ENCODE measurements around the gene LRRC8D. TPM values are rescaled to one million over a fixed set of nuclear protein-coding genes. Genes with fewer than 3 reads are reported as not detected.

The LRRC8D gene
- total RNA-seq, 1 donor from 2014 or later: 42.1 TPM

- Mint-ChIP-seq H3K27me3 (no peaks in the 10 kb centered on the region), H3K4me1 (ENCODE audit: low read depth) (peaks cover 14% of the 10 kb centered on the region), H3K4me3 (ENCODE audit: low read depth) (peak overlapping the region; percentile 72), H3K36me3 (ENCODE audit: insufficient read depth) (peaks cover 8% of the 10 kb centered on the region), H3K27ac (no peak overlapping the region), H3K9me3 (ENCODE audit: low read depth) (no peaks in the 10 kb centered on the region)
- DNase-seq (ENCODE audit: low spot score, unreplicated experiment): no peak
- TF ChIP-seq, protein P1, sequence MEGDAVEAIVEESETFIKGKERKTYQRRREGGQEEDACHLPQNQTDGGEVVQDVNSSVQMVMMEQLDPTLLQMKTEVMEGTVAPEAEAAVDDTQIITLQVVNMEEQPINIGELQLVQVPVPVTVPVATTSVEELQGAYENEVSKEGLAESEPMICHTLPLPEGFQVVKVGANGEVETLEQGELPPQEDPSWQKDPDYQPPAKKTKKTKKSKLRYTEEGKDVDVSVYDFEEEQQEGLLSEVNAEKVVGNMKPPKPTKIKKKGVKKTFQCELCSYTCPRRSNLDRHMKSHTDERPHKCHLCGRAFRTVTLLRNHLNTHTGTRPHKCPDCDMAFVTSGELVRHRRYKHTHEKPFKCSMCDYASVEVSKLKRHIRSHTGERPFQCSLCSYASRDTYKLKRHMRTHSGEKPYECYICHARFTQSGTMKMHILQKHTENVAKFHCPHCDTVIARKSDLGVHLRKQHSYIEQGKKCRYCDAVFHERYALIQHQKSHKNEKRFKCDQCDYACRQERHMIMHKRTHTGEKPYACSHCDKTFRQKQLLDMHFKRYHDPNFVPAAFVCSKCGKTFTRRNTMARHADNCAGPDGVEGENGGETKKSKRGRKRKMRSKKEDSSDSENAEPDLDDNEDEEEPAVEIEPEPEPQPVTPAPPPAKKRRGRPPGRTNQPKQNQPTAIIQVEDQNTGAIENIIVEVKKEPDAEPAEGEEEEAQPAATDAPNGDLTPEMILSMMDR (IDR thresholded peaks at IDR 0.05; ENCODE audit: unreplicated experiment): no peak
Observed at GRCh38 chr1:89842567-89843272, 21.9 kb downstream of the LRRC8D start.

- Mint-ChIP-seq H3K36me3 (ENCODE audit: insufficient read depth) (peaks cover 8% of the 10 kb centered on the region), H3K4me3 (ENCODE audit: low read depth) (peak overlapping the region; percentile 78), H3K27ac (no peak overlapping the region), H3K9me3 (ENCODE audit: low read depth) (no peaks in the 10 kb centered on the region), H3K27me3 (no peaks in the 10 kb centered on the region), H3K4me1 (ENCODE audit: low read depth) (peaks cover 14% of the 10 kb centered on the region)
- peak; percentile 60 for DNase-seq (ENCODE audit: low spot score, unreplicated experiment)
- TF ChIP-seq, protein P1 (IDR thresholded peaks at IDR 0.05; ENCODE audit: unreplicated experiment): peak; percentile 78
Observed at GRCh38 chr1:89843273-89844130, 22.7 kb downstream of the LRRC8D start.

- peaks cover 14% of the 10 kb centered on the region for H3K4me1 Mint-ChIP-seq (ENCODE audit: low read depth)
- TF ChIP-seq, protein P1 (IDR thresholded peaks at IDR 0.05; ENCODE audit: unreplicated experiment): no peak
- H3K9me3 Mint-ChIP-seq (ENCODE audit: low read depth): no peaks in the 10 kb centered on the region
- DNase-seq (ENCODE audit: low spot score, unreplicated experiment): no peak
- H3K27me3 Mint-ChIP-seq: no peaks in the 10 kb centered on the region
- peak overlapping the region; percentile 78 for H3K4me3 Mint-ChIP-seq (ENCODE audit: low read depth)
- peaks cover 8% of the 10 kb centered on the region for H3K36me3 Mint-ChIP-seq (ENCODE audit: insufficient read depth)
- no peak overlapping the region for H3K27ac Mint-ChIP-seq
Observed at GRCh38 chr1:89844241-89844807, 23.5 kb downstream of the LRRC8D start.

DNA sequence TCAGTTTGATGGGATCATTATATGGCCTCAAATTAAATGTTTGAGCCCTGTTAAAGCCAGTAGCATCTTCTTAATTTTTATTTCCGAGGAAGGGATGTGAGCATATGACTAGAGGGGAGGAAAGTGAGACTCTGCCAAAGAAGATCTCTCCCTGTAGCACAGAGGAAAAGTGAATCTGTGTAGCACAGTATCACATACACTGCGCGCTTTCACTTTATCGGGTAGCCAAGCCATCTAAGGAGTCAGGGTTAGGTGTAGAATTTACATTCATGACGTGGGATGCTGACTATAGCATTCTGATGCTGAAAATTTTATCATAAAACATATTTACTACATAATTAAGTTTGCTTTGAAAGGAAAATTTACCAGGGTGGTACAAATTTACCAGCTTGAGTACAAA, 24.0 kb downstream of the LRRC8D start:
- Mint-ChIP-seq H3K27me3 (no peaks in the 10 kb centered on the region), H3K9me3 (ENCODE audit: low read depth) (no peaks in the 10 kb centered on the region), H3K4me3 (ENCODE audit: low read depth) (no peak overlapping the region), H3K27ac (no peak overlapping the region), H3K4me1 (ENCODE audit: low read depth) (peaks cover 14% of the 10 kb centered on the region), H3K36me3 (ENCODE audit: insufficient read depth) (peaks cover 9% of the 10 kb centered on the region)
- TF ChIP-seq, protein P1 (IDR thresholded peaks at IDR 0.05; ENCODE audit: unreplicated experiment): no peak
- no peak for DNase-seq (ENCODE audit: low spot score, unreplicated experiment)

DNA sequence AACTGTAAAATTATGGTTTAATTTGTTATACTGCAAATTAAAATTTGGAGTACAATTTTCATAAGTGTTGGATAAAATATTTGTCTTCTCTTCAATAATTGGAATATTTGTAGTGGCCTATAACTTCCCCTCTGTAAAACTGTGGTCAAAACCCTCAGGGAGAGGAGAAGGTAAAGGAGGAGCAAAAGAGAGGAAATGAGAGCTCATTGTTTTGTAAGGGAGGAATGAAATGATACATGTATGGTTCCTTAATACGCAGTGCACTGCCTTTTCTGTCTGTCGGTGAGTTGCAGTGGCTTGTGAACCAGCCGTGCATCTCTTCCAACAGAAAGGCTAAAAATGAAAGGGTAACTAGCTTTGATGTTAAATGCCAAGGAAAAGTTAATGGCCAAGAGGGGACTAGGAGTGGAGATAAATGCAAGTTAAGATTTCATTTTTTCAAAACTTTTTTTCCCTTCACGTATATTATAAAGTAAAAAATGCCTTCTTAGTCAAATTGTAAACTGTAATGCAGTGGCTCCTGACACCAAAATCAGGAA, 26.4 kb downstream of the LRRC8D start:
- Mint-ChIP-seq H3K9me3 (ENCODE audit: low read depth) (no peaks in the 10 kb centered on the region), H3K27me3 (no peaks in the 10 kb centered on the region), H3K4me3 (ENCODE audit: low read depth) (no peak overlapping the region), H3K27ac (no peak overlapping the region), H3K4me1 (ENCODE audit: low read depth) (peaks cover 7% of the 10 kb centered on the region), H3K36me3 (ENCODE audit: insufficient read depth) (peaks cover 9% of the 10 kb centered on the region)
- TF ChIP-seq, protein P1 (IDR thresholded peaks at IDR 0.05; ENCODE audit: unreplicated experiment): no peak
- no peak for DNase-seq (ENCODE audit: low spot score, unreplicated experiment)

Measured in progenitor cell of endocrine pancreas (in vitro differentiated cells).